ENCODE measurements around the gene S100A2.

- TF ChIP-seq EZH2 (IDR thresholded peaks at IDR 0.05; ENCODE audit: low read depth, low read length, severe bottlenecking) (no peak), POLR2AphosphoS5 (IDR thresholded peaks at IDR 0.05; ENCODE audit: low read depth, low read length) (no peak), CTCF (IDR thresholded peaks at IDR 0.05; ENCODE audit: control extremely low read depth in 1 of 3, insufficient read depth in 1 of 3, low read depth in 1 of 3, low read length in 3 of 3) (no peak), E2F6 (IDR thresholded peaks at IDR 0.05) (no peak), TAF1 (IDR thresholded peaks at IDR 0.05; ENCODE audit: low read depth, low read length) (no peak), GABPA (IDR thresholded peaks at IDR 0.05; ENCODE audit: borderline replicate concordance, insufficient read depth, low read length) (no peak), SP4 (IDR thresholded peaks at IDR 0.05; ENCODE audit: low read length) (no peak), EGR1 (IDR thresholded peaks at IDR 0.05; ENCODE audit: borderline replicate concordance, low read depth, low read length) (no peak), SIN3A (conservative IDR thresholded peaks at IDR 0.05 in 1 of 2, IDR thresholded peaks at IDR 0.05 in 1 of 2; ENCODE audit: low read depth in 1 of 2, low read length in 2 of 2) (no peak), POLR2A (IDR thresholded peaks at IDR 0.05; ENCODE audit: control extremely low read depth in 1 of 2, low read depth in 2 of 2, low read length in 2 of 2) (no peak), CHD1 (IDR thresholded peaks at IDR 0.05; ENCODE audit: low read depth, low read length) (no peak), TEAD4 (IDR thresholded peaks at IDR 0.05; ENCODE audit: low read depth, low read length) (no peak)
- TF ChIP-seq, protein P1, sequence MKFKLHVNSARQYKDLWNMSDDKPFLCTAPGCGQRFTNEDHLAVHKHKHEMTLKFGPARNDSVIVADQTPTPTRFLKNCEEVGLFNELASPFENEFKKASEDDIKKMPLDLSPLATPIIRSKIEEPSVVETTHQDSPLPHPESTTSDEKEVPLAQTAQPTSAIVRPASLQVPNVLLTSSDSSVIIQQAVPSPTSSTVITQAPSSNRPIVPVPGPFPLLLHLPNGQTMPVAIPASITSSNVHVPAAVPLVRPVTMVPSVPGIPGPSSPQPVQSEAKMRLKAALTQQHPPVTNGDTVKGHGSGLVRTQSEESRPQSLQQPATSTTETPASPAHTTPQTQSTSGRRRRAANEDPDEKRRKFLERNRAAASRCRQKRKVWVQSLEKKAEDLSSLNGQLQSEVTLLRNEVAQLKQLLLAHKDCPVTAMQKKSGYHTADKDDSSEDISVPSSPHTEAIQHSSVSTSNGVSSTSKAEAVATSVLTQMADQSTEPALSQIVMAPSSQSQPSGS (IDR thresholded peaks at IDR 0.05; ENCODE audit: low read length): no peak
These were observed 11.5 kb upstream of the S100A2 start for GRCh38 chr1:153577138-153577537.
